GM19397 (cell line): ENCODE results near the gene SIRT6.
"Not testable (repeated sequence)": the region's sequence is repeated elsewhere in the genome, so short reads cannot be mapped to it uniquely, and the experiment has no call there.

ENCODE experiments used
- ATAC-seq: cut with Tn5 transposase; IDR thresholded peaks from one replicate; pipeline ENCODE4 v1.9.1; 2021; ENCODE audit warnings: mild to moderate bottlenecking, moderate library complexity; ENCODE audit not compliant: unreplicated experiment

The SIRT6 gene

DNA sequence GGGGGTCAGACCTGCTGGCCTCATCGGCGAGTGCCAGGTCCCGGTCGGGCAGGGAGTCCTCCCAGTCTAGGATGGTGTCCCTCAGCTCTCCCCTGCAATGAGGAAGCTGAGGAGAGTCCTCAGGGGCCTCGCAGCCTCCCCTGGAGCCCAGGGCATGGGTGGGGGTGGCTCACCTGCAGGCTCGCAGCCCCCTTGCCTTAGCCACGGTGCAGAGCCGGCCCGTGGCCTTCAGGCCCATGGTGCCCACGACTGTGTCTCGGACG lies 6.8 kb downstream of the SIRT6 start:
- no peak for ATAC-seq

DNA sequence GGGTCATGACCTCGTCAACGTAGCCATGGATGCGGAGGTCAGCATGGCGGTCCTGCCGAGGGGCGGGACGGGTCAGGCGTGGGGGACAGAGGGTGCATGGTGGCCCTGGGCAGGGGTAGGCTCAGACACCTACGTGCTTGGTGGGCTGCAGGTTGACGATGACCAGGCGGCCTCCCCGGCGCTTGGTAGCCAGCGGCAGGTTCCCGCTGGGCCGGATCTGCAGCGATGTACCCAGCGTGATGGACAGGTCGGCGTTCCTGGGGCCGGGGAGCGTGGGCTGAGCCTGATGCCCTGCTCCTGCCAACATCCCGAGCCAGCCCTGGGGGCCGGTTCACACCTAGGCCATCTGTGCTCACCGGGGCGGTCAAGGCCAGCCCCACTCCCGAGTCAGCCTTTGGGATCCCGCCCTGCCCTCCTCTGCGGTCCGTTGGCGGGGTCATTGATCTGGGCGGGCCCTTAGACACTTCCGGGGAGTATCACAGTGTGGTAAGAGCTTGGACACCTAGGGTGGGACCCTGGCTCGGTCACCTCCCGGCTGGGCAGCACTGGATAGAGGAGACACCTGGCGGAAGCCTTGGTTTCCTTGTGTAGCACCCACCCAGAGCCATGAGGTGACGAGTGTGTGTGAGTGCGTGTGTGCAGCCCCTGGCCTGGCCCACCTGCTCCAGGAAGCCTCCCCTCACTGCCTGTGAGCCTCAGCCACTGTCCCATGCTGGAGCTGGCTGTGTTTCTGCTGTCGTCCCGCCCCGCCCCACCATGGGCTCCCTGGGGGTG lies 7.3 kb downstream of the SIRT6 start:
- ATAC-seq: no peak

DNA sequence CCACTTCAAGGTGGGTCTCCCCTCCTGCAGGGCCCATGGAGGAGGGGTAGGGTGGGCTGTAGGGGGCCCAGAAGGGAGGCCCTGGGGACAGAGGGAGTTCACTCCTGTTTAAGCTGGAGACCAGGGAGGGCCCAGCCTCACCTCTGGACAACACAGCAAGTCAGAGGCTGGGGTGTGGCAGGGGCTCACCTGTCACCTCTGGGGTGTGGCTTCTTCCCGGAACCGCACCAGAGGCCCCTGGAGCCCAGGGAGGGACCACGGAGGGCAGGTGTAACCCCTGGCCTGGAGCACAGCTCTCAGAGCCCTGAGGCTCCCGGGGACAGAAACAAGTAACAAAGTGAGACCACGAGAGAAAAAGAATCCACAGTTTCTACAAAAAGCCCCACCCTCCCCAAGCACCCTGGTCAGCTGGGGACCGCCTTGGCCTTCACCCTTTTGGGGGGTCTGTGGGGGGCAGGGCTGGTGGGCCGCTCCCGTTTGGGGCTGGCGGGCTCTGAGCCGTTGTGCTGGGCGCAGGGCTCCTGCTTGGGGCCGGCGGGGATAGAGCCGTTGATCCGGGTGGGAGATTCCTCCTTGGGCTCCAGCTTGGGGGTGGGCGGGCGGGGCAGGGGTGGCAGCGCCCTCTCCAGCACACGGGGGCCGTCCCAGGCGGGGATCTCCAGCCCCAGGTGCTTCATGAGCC lies 8.0 kb downstream of the SIRT6 start:
- ATAC-seq: no peak

DNA sequence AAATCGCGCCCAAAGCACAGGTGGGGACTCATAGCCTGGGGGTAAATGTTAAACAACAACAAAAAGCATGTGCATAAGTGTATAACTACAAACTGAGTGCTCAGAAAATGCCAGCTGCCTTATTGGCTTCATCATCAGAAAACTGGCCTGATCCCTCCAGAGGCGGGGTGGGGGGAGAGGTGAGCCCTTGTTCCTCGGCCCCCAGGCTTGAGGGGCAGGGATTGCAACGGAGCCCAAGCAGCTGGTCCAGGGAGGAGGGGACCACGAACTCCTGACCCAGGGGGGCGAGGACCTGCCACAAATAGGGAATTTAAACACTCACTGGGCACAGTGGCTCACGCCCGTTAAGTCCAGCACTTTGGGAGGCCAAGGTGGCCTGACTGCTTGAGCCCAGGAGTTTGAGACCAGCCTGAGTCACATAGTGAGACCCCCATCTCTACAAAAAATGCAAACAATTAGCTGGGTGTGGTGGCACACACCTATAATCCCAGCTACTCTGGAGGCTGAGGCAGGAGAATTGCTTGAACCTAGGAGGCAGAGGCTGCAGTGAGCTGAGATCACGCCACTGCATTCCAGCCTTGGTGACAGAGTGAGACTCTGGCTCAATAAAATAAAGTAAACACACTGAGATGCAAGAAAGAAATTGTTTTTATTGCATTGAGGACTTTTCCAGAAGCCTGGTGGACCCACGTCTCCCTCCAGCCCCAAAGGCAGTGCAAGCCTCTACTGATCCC lies 8.7 kb downstream of the SIRT6 start:
- no peak for ATAC-seq

DNA sequence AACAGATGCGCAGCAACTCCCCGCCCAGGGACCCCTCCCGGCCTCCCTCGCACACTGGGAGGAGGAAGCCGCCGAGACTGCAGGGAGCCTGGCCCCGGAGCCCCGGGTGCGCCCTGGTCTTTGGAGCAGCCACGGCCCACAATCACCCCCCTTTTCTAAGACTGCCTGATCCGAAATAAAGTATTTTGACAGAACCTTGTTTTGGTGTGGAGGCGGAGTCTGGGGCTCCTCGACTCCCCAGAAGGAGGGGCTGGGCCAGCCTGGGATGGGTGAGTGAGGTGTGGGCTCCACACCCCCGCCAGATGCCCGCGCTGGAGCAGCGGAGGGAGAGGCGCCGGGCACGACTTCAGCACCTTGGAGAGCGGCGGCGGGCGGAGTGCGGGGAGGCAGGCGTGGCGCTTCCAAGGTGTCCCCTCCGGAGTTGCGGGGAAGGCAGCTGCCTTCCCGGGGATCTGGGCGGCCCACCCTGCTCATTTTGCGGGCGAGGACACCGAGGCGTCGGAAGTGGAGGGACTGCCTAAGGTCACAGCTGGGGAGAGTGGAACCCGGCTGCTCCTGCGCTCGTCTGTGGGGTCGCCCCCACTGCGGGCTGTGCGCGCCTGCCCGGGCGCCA lies 9.4 kb downstream of the SIRT6 start:
- ATAC-seq: no peak

DNA sequence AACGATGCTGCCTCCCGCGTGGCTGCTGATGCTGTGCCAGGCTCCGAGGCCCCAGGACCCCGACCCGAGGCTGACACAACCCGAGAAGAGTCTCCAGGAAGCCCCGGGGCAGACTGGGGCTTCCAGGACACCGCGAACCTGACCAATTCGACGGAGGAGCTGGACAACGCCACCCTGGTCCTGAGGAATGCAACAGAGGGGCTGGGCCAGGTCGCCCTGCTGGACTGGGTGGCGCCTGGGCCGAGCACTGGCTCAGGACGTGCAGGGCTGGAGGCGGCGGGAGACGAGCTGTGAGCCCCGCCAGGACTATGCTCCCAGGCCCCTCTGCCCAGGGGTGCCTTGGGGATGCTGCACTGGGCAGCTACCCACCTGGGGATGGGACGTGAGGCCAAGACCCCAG lies 10.7 kb downstream of the SIRT6 start:
- no peak for ATAC-seq

DNA sequence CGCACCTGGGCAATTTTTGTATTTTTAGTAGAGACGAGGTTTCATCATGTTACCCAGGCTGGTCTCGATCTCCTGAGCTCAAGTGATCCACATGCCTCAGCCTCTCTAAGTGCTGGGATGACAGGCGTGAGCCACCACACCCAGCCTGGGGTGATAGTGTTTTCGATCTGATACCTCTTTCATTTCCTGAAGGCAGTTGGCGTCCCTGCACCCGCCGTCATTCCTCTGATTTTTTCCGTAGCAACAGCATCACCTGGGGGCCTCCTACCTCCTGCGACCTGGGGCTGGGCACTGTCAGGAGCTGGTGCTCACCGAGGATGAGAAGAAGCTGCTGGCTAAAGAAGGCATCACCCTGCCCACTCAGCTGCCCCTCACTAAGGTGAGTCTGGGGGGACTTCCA lies 18.1 kb downstream of the SIRT6 start:
- no peak for ATAC-seq

DNA sequence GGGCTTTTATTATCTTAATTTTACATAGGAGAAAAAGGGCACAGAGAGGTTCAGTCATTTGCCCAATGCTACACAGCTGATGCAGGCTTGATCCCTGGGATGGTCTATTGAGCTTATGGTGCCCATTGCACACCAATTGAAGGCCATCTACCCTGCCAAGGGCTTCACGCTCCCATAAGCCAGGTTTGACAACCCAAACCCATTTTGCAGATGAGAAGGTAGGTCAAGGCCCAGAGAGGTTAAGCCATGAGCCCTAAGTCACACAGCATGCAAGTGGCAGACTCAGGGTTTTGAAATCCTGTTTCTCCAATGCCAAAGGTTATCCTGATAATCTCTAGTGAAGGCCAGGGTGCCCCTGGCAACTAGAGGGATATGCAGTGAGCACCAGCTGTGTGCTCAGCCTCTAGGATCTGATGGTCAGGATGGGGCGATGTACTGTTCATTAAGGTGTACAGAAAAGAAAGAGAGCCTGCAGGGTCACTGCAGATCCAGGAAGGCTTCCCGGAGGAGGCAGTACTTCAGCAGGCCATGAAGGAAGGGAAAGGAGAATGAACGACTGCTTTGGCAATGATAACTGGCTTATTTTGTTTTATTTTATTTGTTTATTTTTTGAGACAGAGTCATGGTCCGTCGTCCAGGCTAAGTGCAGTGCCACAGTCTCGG lies 20.8 kb downstream of the SIRT6 start:
- ATAC-seq: no peak

DNA sequence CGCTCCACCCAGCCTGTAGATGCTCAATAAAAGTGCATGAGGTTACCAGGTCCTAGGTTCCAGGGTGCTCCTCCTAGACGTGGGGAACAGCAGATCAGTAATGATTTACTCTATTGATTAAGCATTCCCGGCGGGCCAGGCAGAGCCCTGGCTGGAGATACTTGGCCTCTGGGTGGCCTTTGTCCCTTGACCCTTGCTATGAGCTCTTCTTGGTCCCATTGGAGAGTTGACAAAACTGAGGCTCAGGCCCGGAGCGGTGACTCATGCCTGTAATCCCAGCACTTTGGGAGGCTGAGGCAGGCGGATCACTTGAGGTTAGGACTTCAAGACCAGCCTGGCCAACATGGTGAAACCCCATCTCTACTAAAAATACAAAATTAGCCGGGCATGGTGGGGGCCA lies 24.4 kb downstream of the SIRT6 start:
- not testable (repeated sequence) for ATAC-seq

DNA sequence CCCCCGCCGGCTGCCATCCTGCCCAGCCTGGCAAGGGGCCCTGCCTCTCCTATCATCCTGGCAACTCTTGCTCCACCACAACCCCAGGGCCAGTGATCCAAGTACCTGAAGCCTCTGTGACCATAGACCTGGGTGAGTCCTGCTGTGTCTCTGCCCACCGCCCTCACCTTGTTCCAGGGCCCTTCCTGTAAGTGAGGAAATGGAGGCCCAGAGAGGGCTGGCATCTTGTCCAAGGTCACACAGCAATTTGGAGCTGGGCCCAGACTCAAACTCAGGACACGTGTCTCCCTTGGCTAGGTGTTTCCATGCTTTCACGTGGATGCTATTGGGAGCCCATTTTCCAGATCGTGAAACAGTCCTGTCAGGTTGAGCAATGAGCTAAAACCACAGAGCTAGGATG lies 25.2 kb downstream of the SIRT6 start:
- no peak for ATAC-seq

DNA sequence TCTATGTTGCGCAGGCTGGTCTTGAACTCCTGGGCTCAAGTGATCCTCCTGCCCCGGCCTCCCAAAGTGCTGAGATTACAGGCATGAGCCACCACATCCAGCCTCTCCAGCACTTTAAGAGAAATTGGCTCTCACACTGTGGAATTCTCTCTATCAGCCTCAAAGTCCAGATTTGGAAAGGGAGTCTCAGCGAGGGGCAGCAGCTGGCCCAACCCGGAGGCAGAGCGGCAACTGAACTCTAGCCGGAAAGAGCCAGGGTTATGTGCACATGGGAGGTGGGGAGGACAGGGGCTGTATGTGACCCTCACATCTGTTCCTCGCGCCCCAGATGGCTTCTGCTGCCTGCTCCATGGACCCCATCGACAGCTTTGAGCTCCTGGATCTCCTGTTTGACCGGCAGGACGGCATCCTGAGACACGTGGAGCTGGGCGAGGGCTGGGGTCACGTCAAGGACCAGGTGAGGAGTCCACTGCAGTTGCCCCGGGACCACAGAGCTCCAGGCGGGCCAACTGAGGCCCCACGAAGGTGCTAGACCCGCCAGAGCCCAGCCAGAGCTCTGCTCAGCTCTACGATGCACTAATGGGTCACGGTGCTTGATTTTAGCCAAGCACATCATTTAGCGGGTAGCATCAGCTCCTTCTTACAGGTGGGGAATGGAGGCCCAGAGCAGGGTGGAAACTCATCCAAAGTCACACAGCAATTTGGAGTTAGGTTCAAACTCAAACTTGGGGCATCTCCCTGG lies 27.6 kb downstream of the SIRT6 start:
- no peak for ATAC-seq

DNA sequence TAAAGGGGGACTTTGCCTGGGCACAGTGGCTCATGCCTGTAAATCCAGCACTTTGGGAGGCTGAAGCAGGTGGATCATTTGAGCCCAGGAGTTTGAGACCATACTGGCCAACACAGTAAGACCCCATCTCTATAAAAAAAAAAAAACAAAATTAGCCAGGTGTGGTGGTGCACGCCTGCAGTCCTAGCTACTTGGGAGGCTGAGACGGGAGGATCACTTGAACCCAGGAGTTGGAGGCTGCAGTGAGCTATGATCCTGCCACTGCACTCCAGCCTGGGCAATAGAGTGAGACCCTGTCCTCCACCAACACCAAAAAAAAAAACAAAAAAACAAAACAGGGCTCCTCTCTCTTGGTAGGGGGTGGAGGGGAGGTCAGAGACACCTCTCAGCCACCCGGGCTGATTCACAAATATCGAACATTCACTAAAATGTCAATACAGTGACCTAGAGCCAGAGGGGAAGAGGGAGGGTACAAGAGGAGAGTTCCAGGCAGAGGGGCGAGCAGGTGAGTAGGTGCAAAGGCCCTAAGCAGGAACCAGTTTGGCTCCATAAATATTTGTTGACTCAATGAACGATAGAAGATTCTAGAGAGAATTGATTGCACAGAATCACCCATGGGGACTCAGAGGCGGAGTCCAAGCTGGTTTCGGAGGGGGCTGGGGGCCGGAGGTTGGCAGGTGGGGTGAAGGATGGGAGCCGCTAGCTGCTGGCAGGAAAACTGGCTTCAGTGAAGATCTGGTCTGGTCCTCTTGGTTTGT lies 29.9 kb downstream of the SIRT6 start:
- no peak for ATAC-seq

DNA sequence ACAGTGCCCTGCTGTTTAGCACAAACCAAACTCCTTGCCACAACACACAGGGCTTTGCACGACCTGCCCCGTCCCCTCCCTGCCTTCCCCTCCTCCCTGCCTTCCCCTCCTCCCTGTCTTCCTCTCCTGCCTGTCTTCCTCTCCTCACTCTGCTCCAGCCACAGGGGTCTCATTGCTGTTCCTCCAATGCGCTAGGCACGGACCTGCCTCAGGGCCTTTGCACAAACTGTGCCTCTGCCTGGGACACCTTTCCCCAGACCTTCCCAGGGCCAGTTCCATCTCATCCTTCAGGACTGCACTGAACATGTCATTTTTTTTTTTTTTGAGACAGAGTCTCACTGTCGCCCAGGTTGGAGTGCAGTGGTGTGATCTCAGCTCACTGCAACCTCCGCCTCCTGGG lies 30.7 kb downstream of the SIRT6 start:
- no peak for ATAC-seq

DNA sequence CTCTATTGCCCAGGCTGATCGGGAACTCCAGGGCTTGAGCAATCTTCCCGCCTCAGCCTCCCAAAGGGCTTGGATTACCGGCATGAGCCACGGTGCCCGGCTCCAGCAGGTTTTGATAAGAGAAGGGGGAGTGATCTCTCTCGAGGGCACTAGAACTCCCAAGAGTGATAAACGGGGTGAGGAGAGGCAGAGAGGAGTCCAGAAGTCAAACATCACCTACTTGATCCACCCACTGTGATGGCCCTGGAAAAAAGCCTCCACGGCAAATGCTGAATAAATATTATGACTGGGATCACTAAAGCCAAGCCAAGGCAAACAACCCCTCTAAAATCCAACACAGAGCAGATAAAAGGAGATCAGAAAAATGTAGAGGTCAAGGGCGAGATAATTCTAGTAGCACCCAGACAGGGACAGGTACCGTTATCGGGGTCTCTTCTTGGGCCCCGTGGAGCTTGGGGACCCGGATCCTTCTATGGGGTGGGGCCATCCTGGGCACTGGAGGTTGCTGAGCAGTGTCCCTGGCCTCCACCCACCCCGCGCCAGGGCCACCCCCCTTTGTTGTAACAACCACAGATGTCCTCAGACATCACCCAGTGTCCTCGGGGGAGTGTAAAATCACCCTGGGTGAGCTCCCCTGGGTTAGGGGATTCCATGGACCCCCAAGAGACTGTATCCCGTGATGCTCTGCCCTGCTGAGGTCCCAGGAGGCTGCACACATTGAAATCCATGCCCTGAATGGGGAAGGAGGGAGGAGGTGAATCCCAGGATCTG lies 32.7 kb downstream of the SIRT6 start:
- no peak for ATAC-seq

DNA sequence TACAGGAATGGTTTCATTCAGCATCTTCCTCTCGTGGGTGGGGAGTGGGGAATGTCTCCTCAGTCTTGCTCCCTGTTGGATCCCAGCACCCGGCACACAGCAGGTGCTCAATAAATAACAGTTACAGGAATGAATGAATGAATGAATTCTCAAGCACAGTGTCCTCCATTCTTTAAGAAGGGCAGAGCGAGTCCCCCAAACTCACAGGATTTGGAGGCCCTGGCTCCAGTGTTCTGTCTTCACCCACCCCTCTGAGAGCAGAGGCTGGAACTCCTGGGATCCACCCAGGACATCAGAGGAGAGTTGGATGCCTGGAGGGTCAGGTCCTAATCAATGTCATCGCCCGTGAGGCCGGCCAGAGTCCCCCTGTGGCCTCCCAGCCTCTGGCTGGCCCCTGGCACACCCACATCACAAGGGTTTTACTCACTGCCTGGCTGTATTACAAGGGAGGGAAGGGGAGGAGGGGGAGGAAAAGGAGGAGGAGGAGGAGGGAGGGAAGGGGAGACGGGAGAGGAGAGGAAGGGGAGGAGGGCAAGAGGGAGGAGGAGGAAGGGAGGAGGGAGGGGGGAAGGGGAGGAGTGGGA lies 37.6 kb downstream of the SIRT6 start:
- no peak for ATAC-seq

DNA sequence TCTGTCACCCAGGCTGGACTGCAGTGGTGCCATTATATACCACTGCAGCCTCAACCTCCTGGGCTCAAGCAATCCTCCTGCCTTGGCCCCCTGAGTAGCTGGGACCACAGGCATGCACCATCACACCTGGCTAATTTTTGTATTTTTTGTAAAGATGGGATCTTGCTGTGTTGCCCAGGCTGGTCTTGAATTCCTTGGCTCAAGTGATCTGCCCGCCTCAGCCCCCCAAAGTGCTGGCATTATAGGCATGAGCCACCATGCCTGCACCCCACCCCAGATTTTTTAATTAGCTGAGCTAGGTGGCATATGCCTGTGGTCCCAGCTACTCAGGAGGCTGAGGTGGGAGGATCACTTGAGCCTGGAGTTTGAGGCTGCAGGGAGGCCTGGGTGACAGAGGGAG lies 39.4 kb downstream of the SIRT6 start:
- not testable (repeated sequence) for ATAC-seq

DNA sequence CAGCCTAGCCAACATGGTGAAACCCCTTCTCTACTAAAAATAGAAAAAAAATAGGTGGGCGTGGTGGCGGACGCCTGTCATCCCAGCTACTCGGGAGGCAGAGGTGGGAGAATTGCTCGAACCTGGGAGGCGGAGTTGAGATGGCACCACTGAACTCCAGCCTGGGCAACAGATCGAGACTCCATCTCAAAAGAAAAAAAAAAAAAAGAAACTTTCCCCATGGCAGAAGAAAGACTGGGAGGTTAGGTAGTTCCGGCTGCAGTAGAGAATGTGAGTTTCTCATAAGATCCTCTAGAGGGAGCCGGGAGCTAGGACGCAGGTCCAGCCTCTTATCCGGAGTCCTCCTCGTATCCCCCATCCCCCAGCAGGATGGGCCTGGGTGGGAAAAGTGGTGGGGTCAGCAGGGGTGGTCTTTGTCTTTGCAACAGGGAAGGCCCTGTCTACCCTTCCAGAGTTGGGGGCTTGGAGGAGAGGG lies 42.1 kb downstream of the SIRT6 start:
- ATAC-seq: no peak

DNA sequence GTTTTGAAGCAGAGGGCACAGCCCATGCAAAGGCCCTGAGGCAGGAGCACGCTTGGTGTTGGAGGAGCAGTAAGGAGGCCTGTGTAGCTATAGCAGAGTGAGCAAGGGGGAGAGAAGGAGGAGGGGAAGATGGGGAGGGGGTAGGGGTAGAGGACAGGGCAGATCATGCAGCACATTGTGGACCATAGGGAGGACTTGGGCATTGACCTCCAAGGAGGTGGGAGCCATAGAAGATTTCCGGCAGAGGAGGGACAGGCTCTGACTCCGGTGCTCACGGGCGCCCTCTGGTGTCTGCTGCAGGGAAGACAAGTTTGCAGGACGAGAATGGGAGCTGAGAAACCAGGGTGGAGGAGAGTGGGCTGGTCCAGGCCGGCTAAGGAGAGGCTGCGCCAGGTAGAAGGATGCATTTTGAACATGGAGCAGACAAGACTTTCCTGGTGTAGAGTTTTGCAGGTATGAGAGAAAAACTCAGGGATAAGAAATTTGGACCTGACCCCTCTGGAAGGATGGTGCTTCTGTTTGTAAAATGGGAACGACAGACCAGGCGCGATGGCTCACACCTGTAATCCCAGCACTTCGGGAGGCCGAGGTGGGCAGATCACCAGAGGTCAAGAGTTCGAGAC lies 42.6 kb downstream of the SIRT6 start:
- no peak for ATAC-seq
